ENCODE results near the gene DGCR6L.
"Not testable (repeated sequence)": the region's sequence is repeated elsewhere in the genome, so short reads cannot be mapped to it uniquely, and the experiment has no call there.

Gene DGCR6L

DNA sequence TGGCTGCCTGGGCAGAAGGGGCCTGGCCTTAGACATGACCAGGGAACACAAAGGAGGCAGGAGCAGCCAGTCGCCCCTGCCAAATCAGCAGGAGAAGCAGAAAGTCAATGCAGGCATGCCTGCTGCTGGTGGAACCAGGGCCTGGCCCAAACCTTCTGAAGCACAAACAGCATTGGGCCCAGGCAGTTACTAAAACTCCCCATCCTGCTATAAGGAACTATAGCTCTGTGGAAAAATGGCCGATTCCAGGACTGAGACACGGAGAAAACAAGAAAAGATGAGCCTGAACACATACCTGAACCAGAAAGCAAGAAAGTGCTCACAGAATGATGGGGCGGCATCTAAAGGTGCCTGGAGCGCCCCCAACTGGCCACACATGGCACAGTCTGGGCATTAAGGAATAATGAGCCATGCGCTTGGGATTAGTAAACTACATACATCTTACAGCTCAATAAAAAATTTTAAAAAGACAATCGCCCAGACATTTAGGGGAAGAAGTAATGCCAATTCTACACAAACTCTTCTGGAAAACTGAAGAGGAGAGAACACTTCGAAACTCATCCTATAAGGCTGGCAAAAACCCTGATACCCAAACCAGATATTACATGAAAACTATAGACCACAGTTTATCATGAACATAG is 2.3 kb downstream of the DGCR6L start:
- not testable (repeated sequence) for H3K27me3 Mint-ChIP-seq; H3K36me3 Mint-ChIP-seq; H3K27ac Mint-ChIP-seq; H3K4me3 Mint-ChIP-seq; H3K4me1 Mint-ChIP-seq; ATAC-seq (ENCODE audit: low read depth); H3K9me3 Mint-ChIP-seq
- peak in 1 of 2 donors; percentile 11 for DNase-seq (ENCODE audit: low spot score in 2 of 2)

DNA sequence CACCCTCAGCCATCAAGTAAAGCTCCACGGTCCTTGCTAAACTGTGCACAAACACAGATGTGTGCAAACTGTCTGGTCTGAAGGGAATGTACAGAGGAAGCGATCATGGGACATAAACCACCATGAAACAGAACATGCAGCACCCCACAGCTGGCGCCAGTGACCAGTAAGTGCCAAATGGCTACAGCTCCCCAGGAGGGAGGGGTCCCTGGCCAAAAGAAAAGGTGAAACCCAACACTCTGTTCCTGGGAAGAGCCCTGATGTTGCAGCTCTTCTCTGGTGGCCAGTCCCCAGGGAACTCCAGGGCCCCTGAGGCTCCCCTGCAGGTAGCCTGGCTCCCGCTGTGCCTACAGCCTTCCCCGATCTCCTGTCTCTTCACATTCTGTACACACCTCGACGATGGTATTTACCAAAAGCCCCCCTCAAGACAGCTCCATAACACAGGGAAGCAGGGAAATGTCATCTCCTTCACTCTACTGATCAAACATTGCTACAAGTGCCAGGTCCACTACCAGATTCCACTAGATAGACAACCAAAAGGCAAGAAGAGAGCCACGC is 2.9 kb downstream of the DGCR6L start:
- peaks cover 10% of the 10 kb centered on the region for H3K4me1 Mint-ChIP-seq
- H3K9me3 Mint-ChIP-seq, result no peaks in the 10 kb centered on the region
- DNase-seq (ENCODE audit: low spot score in 2 of 2) (peak in 1 of 2 donors; percentile 8), ATAC-seq (ENCODE audit: low read depth) (no peak)
- H3K36me3 Mint-ChIP-seq, result no peaks in the 10 kb centered on the region
- H3K4me3 Mint-ChIP-seq, result no peak overlapping the region
- H3K27ac Mint-ChIP-seq, result no peak overlapping the region
- no peaks in the 10 kb centered on the region for H3K27me3 Mint-ChIP-seq

- Mint-ChIP-seq H3K9me3 (no peaks in the 10 kb centered on the region), H3K4me1 (peaks cover 7% of the 10 kb centered on the region), H3K4me3 (no peak overlapping the region), H3K27me3 (no peaks in the 10 kb centered on the region), H3K27ac (no peak overlapping the region), H3K36me3 (no peaks in the 10 kb centered on the region)
- DNase-seq (ENCODE audit: low spot score in 2 of 2) (peak in 1 of 2 donors; percentile 9), ATAC-seq (ENCODE audit: low read depth) (no peak)
Observed at GRCh38 chr22:20316217-20316843, 3.5 kb downstream of the DGCR6L start.

- ATAC-seq (ENCODE audit: low read depth) (no peak), DNase-seq (ENCODE audit: low spot score in 2 of 2) (peak in 1 of 2 donors; percentile 9)
- Mint-ChIP-seq H3K27me3 (no peaks in the 10 kb centered on the region), H3K36me3 (no peaks in the 10 kb centered on the region), H3K4me3 (no peak overlapping the region), H3K9me3 (no peaks in the 10 kb centered on the region), H3K4me1 (peaks cover 4% of the 10 kb centered on the region), H3K27ac (no peak overlapping the region)
Observed at GRCh38 chr22:20315337-20316216, 4.3 kb downstream of the DGCR6L start.

- H3K4me1 Mint-ChIP-seq; H3K9me3 Mint-ChIP-seq; ATAC-seq (ENCODE audit: low read depth); H3K36me3 Mint-ChIP-seq; H3K27me3 Mint-ChIP-seq; H3K27ac Mint-ChIP-seq; H3K4me3 Mint-ChIP-seq: not testable (repeated sequence)
- peak in 1 of 2 donors; percentile 9 for DNase-seq (ENCODE audit: low spot score in 2 of 2)
Observed at GRCh38 chr22:20314741-20315336, 5.0 kb downstream of the DGCR6L start.

DNA sequence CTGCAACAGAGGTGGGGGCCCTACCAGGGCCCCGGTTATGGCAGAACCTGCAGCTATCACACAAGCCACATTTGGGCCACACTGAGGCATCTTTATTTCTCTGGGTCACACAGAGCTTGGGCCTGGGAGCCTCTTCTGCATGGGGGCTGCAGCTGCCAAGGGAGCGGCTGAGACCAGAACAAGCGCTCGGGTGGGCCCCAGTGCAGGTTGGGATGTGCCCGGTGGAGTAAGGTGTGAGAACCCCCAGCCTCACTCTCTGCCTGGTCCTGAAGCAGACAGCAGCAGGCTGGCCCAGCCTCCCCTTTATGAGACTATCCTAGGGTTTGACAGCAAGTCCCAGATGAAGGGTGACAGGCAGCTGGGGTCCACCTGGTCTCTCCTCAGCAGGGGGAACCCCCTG is 5.7 kb downstream of the DGCR6L start:
- not testable (repeated sequence) for H3K27ac Mint-ChIP-seq; H3K36me3 Mint-ChIP-seq; ATAC-seq (ENCODE audit: low read depth)

GRCh38 chr22:20313306-20314077 is 6.4 kb downstream of the DGCR6L start:
- H3K27me3 Mint-ChIP-seq; H3K4me1 Mint-ChIP-seq; H3K4me3 Mint-ChIP-seq; ATAC-seq (ENCODE audit: low read depth); H3K36me3 Mint-ChIP-seq; H3K27ac Mint-ChIP-seq; H3K9me3 Mint-ChIP-seq: not testable (repeated sequence)
- peak in 1 of 2 donors; percentile 7 for DNase-seq (ENCODE audit: low spot score in 2 of 2)

More for the DNA sequence above, 5.7 kb downstream of the DGCR6L start:
- not testable (repeated sequence) for DNase-seq (ENCODE audit: low spot score in 2 of 2); H3K27me3 Mint-ChIP-seq; H3K4me3 Mint-ChIP-seq; H3K9me3 Mint-ChIP-seq; H3K4me1 Mint-ChIP-seq

GRCh38 chr22:20312396-20313191 is 7.3 kb downstream of the DGCR6L start:
- no peaks in the 10 kb centered on the region for H3K9me3 Mint-ChIP-seq
- H3K27me3 Mint-ChIP-seq, result no peaks in the 10 kb centered on the region
- H3K4me1 Mint-ChIP-seq, result peaks cover 4% of the 10 kb centered on the region
- H3K4me3 Mint-ChIP-seq, result no peak overlapping the region
- H3K27ac Mint-ChIP-seq, result no peak overlapping the region
- DNase-seq (ENCODE audit: low spot score in 2 of 2) (peak in 1 of 2 donors; percentile 6), ATAC-seq (ENCODE audit: low read depth) (no peak)
- no peaks in the 10 kb centered on the region for H3K36me3 Mint-ChIP-seq

DNA sequence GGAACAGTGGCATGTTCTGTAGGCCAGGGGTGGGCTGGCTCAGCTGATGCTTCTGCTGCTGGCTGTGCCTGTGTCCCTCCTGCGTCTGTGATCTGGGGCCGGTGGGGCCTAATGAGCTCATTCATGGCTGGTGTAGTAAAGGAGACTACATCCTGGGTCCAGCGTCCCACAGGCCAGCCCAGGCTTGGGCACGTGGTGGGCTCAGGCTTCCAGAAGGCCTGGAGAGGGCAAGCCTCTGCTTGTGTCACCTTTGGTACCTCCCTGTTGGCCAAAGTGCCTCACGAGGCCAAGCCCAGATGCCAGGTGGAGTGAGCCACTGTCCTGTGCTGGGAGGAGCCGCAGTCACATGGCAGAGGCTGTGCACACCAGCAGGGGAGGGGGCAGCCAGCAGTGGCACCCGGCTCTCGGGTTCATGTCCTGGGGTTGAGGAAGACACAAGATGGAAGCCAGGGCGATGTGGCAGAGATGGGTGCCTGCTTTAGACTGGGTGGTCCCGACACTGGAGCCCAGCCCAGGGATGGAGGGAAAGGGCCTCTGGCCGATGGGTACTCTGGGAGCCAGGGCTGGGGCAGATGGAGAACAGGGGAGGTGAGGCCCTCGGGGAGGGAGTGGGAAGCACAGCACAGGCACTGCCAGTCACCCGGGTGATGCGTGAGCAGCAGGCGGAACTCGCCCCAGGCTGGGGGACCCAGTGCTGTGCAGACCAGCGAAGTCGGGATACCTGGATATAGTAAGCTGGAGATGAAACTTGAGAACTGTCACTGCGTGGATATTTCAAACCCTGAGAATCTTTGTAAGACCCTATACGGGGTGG is 8.4 kb downstream of the DGCR6L start:
- H3K27ac Mint-ChIP-seq, result not testable (repeated sequence)

DNA sequence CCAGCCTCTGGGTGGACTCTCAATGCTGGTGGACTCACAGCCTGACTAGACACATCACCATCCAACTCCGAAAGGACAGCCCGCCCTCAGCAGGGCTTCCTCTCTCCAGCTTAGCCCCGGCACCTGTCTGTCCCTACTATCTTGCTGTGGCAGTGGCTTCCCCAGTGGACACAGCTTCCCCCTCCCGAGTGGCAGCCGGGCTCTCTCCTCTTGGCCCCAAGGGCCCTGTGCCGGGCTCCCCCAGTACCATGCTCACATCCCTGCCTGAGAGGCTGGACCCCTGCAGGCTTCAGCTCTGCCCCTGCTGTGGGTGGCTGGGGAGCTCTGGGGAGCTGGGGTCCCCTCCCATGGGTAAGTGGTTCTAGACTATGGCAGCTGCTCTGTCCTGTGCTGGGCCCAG is 9.1 kb downstream of the DGCR6L start:
- H3K27ac Mint-ChIP-seq, result not testable (repeated sequence)

More for the DNA sequence above, 8.4 kb downstream of the DGCR6L start:
- H3K36me3 Mint-ChIP-seq; DNase-seq (ENCODE audit: low spot score in 2 of 2); H3K9me3 Mint-ChIP-seq; H3K27me3 Mint-ChIP-seq; H3K4me3 Mint-ChIP-seq; H3K4me1 Mint-ChIP-seq; ATAC-seq (ENCODE audit: low read depth): not testable (repeated sequence)

DNA sequence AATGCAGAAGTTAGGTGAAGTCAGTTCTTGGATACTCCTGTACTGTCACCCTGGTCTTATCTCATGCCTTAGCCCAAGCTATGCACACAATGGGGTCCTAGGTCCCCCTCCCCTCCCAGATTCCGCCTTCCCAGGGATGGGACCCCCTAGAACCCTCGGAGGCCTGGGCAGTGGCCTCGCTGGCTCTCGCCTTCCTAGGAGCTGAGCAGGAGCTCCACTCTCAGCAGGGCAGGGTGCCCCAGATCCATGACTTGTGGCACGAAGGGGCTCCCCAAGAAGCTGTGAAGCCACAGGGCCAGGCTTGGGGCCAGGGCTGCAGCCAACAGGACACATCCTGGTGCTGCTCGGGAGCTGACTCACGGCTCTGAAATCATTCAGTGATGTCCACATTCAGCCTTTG is 9.7 kb downstream of the DGCR6L start:
- H3K9me3 Mint-ChIP-seq; ATAC-seq (ENCODE audit: low read depth); H3K4me1 Mint-ChIP-seq; H3K36me3 Mint-ChIP-seq; DNase-seq (ENCODE audit: low spot score in 2 of 2); H3K27me3 Mint-ChIP-seq; H3K27ac Mint-ChIP-seq; H3K4me3 Mint-ChIP-seq: not testable (repeated sequence)

More for the DNA sequence above, 9.1 kb downstream of the DGCR6L start:
- not testable (repeated sequence) for H3K36me3 Mint-ChIP-seq; H3K4me3 Mint-ChIP-seq; ATAC-seq (ENCODE audit: low read depth); H3K4me1 Mint-ChIP-seq; DNase-seq (ENCODE audit: low spot score in 2 of 2); H3K27me3 Mint-ChIP-seq; H3K9me3 Mint-ChIP-seq

Data from memory B cell (primary cell).